H1 (cell line): ENCODE results near the gene ZNF311. TPM values are rescaled to one million over a fixed set of nuclear protein-coding genes. Genes with fewer than 3 reads are reported as not detected.

ENCODE experiments used
- CTCF ChIA-PET: fragments of 300-600 bp; sonication (Branson Sonifier 250); formaldehyde crosslinking; loops from one replicate; lab custom pipeline; 2021; ENCODE audit not compliant: partially characterized antibody; lab: Charles Lee
- POLR2A ChIA-PET: fragments of 300-600 bp; sonication (Branson Sonifier 250); formaldehyde crosslinking; loops from one replicate; lab custom pipeline; 2021; ENCODE audit warnings: inconsistent platforms; ENCODE audit not compliant: partially characterized antibody; lab: Charles Lee
- DNase-seq, 2 experiments: peaks; one replicate each; pipeline versions ENCODE4 v3.0.0 to v3.0.0-alpha.2; 2010 to 2022; ENCODE audit warnings: low spot score in 2 of 2, low read depth in 1 of 2, mixed read lengths in 1 of 2
- FAIRE-seq: peaks from 2 replicates; lab custom pipeline; 2011; peaks lifted over from hg19 to GRCh38; lab: Jason Lieb, UNC
- H2AFZ ChIP-seq: 2 replicates; pipeline ENCODE4 v1.8.1; 2012; ENCODE audit warnings: low read length, inconsistent platforms
- H2AK5ac ChIP-seq: 2 replicates; pipeline ENCODE4 v1.6.1; 2013; ENCODE audit warnings: low read depth, low read length
- H2BK120ac ChIP-seq: replicated peaks from 2 replicates; pipeline ENCODE3; 2013; ENCODE audit warnings: low read depth, low read length, inconsistent platforms
- H2BK12ac ChIP-seq: 2 replicates; pipeline ENCODE4 v1.6.1; 2013; ENCODE audit warnings: low read depth, low read length
- H2BK15ac ChIP-seq: 2 replicates; pipeline ENCODE4 v1.6.1; 2013; ENCODE audit warnings: low read length
- H2BK20ac ChIP-seq: 2 replicates; pipeline ENCODE4 v1.6.1; 2013; ENCODE audit warnings: low read length
- H2BK5ac ChIP-seq: 2 replicates; pipeline ENCODE4 v1.6.1; 2013; ENCODE audit warnings: low read depth, low read length
- H3K14ac ChIP-seq: 2 replicates; pipeline ENCODE4 v1.6.1; 2013; ENCODE audit warnings: inconsistent platforms; ENCODE audit not compliant: insufficient read length
- H3K18ac ChIP-seq: 2 replicates; pipeline ENCODE4 v1.6.1; 2013; ENCODE audit warnings: low read length; ENCODE audit errors: extremely low read depth
- H3K23ac ChIP-seq: 2 replicates; pipeline ENCODE4 v1.6.1; 2013; ENCODE audit warnings: inconsistent platforms; ENCODE audit not compliant: insufficient read length
- H3K23me2 ChIP-seq: 2 replicates; pipeline ENCODE4 v1.6.1; 2013; ENCODE audit warnings: low read depth, low read length
- H3K27ac ChIP-seq: 2 replicates; pipeline ENCODE4 v1.6.1; 2011; ENCODE audit warnings: low read depth, low read length, inconsistent platforms
- H3K27me3 ChIP-seq, 4 experiments: replicated peaks in 1 of 4; 1 replicate in 1 of 4; 2 replicates in 3 of 4; pipeline versions ENCODE4 v1.6.1 to v1.8.1; 2011 to 2013; ENCODE audit warnings: low read length in 3 of 4, mild to moderate bottlenecking in 3 of 4, inconsistent platforms in 2 of 4, mixed read lengths in 2 of 4, moderate library complexity in 1 of 4; ENCODE audit not compliant: control insufficient read depth in 3 of 4, insufficient read depth in 3 of 4; ENCODE audit errors: extremely low read depth in 1 of 4
- H3K36me3 ChIP-seq, 4 experiments: 2 replicates each; pipeline versions ENCODE4 v1.6.1 to v1.8.1; 2011 to 2013; ENCODE audit warnings: mild to moderate bottlenecking in 4 of 4, low read length in 3 of 4, moderate library complexity in 2 of 4, control low read depth in 1 of 4, inconsistent platforms in 1 of 4; ENCODE audit not compliant: insufficient read depth in 4 of 4, control insufficient read depth in 2 of 4
- H3K4ac ChIP-seq: replicated peaks from 2 replicates; pipeline ENCODE3; 2013; ENCODE audit warnings: low read length, low read depth, mixed read lengths, inconsistent platforms; ENCODE audit not compliant: insufficient read length
- H3K4me1 ChIP-seq, 4 experiments: replicated peaks in 1 of 4; 1 replicate in 1 of 4; 2 replicates in 3 of 4; pipeline versions ENCODE4 v1.6.1 to v1.8.1; 2011 to 2013; ENCODE audit warnings: low read length in 3 of 4, inconsistent platforms in 2 of 4, mixed read lengths in 1 of 4; ENCODE audit not compliant: insufficient read depth in 4 of 4, control insufficient read depth in 3 of 4
- H3K4me2 ChIP-seq, 2 experiments: 2 replicates each; pipeline versions ENCODE4 v1.6.1 to v1.8.1; 2011 to 2013; ENCODE audit warnings: low read depth in 2 of 2, low read length in 2 of 2, control low read depth in 1 of 2, inconsistent platforms in 1 of 2, mild to moderate bottlenecking in 1 of 2; ENCODE audit not compliant: insufficient read depth in 1 of 2
- H3K4me3 ChIP-seq, 4 experiments: fragments of 200-600, 300-600 bp in 1 of 4; sonication (generic), shearing (Covaris generic), sonication (Bioruptor Twin) in 1 of 4; 2 replicates each; pipeline versions ENCODE4 v1.5.1 to v1.8.1; 2011 to 2016; ENCODE audit warnings: low read length in 4 of 4, low read depth in 3 of 4, control low read depth in 2 of 4, inconsistent platforms in 2 of 4, mild to moderate bottlenecking in 2 of 4, mixed read lengths in 1 of 4, moderate library complexity in 1 of 4; ENCODE audit not compliant: insufficient read depth in 2 of 4; ENCODE audit errors: extremely low read depth in 1 of 4
- H3K56ac ChIP-seq: replicated peaks from 2 replicates; pipeline ENCODE3; 2013; ENCODE audit warnings: low read depth, mild to moderate bottlenecking, mixed read lengths, low read length, inconsistent platforms; ENCODE audit not compliant: insufficient read length
- H3K79me1 ChIP-seq: 2 replicates; pipeline ENCODE4 v1.6.1; 2013; ENCODE audit warnings: low read depth, low read length, control low read depth
- H3K79me2 ChIP-seq, 2 experiments: 2 replicates each; pipeline versions ENCODE4 v1.6.1 to v1.8.1; 2012 to 2013; ENCODE audit warnings: low read length in 2 of 2, mild to moderate bottlenecking in 2 of 2, inconsistent platforms in 1 of 2; ENCODE audit not compliant: insufficient read depth in 2 of 2, control insufficient read depth in 1 of 2
- H3K9ac ChIP-seq, 4 experiments: replicated peaks in 1 of 4; 1 replicate in 1 of 4; 2 replicates in 3 of 4; pipeline versions ENCODE4 v1.6.1 to v1.8.1; 2011 to 2013; ENCODE audit warnings: low read depth in 3 of 4, low read length in 3 of 4, control low read depth in 2 of 4, mild to moderate bottlenecking in 2 of 4, moderate library complexity in 2 of 4, inconsistent platforms in 1 of 4; ENCODE audit errors: extremely low read depth in 1 of 4
- H3K9me3 ChIP-seq, 2 experiments: 2 replicates each; pipeline versions ENCODE4 v1.6.1 to v1.8.1; 2012 to 2013; ENCODE audit warnings: mild to moderate bottlenecking in 2 of 2, moderate library complexity in 2 of 2, control low read depth in 1 of 2, inconsistent platforms in 1 of 2, low read depth in 1 of 2, low read length in 1 of 2, mixed read lengths in 1 of 2; ENCODE audit not compliant: insufficient read depth in 2 of 2
- H4K20me1 ChIP-seq, 2 experiments: replicated peaks in 1 of 2; 2 replicates each; pipeline versions ENCODE3 to v1.8.1; 2011 to 2013; ENCODE audit warnings: inconsistent platforms in 2 of 2, low read length in 2 of 2, mild to moderate bottlenecking in 1 of 2; ENCODE audit not compliant: insufficient read depth in 2 of 2, control insufficient read depth in 1 of 2
- H4K5ac ChIP-seq: 2 replicates; pipeline ENCODE4 v1.6.1; 2013; ENCODE audit warnings: low read length, low read depth, mixed read lengths, inconsistent platforms; ENCODE audit not compliant: insufficient read length
- H4K8ac ChIP-seq: 2 replicates; pipeline ENCODE4 v1.8.0; 2013; ENCODE audit warnings: mild to moderate bottlenecking, moderate library complexity, low read length, inconsistent platforms; ENCODE audit not compliant: insufficient read depth; ENCODE audit errors: extremely low read depth
- H4K91ac ChIP-seq: replicated peaks from 2 replicates; pipeline ENCODE3; 2013; ENCODE audit warnings: low read length, mixed read lengths, inconsistent platforms; ENCODE audit not compliant: insufficient read length
- ATF2 ChIP-seq: IDR thresholded peaks from 2 replicates; pipeline ENCODE4 v1.6.1; 2012; ENCODE audit warnings: low read length, inconsistent platforms
- BRCA1 ChIP-seq: IDR thresholded peaks from 2 replicates; pipeline ENCODE4 v1.6.1; 2012; ENCODE audit warnings: low read depth, low read length, improper control_type of control experiment
- CHD1 ChIP-seq: IDR thresholded peaks from 2 replicates; pipeline ENCODE4 v1.6.1; 2012; ENCODE audit warnings: low read depth, low read length, improper control_type of control experiment
- CREB1 ChIP-seq: IDR thresholded peaks from 2 replicates; pipeline ENCODE4 v1.6.1; 2012; ENCODE audit warnings: inconsistent platforms
- E2F6 ChIP-seq: IDR thresholded peaks from 2 replicates; pipeline ENCODE4 v1.6.1; 2012; ENCODE audit warnings: inconsistent platforms
- HDAC2 ChIP-seq, 2 experiments: fragments of 300-600 bp in 1 of 2; sonication (generic) in 1 of 2; IDR thresholded peaks; 2 replicates each; pipeline ENCODE4 v1.6.1; 2011 to 2012; ENCODE audit warnings: low read depth in 2 of 2, low read length in 2 of 2, mild to moderate bottlenecking in 2 of 2, moderate library complexity in 2 of 2, borderline replicate concordance in 1 of 2, inconsistent platforms in 1 of 2
- JUND ChIP-seq: IDR thresholded peaks from 2 replicates; pipeline ENCODE4 v1.6.1; 2011; ENCODE audit warnings: mild to moderate bottlenecking, improper control_type of control experiment, low read length
- KDM1A ChIP-seq: fragments of 200-600, 300-600 bp; sonication (generic); IDR thresholded peaks from 2 replicates; pipeline ENCODE4 v1.7.1; 2016; ENCODE audit warnings: mild to moderate bottlenecking, low read length, borderline replicate concordance
- RFX5 ChIP-seq: IDR thresholded peaks from 2 replicates; pipeline ENCODE4 v1.6.1; 2011; ENCODE audit warnings: low read depth, low read length, improper control_type of control experiment, borderline replicate concordance
- SP2 ChIP-seq: IDR thresholded peaks from 2 replicates; pipeline ENCODE4 v1.6.1; 2012; ENCODE audit warnings: mild to moderate bottlenecking, low read length, inconsistent platforms
- WGBS, 2 experiments: shearing (Covaris generic) in 1 of 2; methylation state at CpG; one replicate each; pipeline versions ENCODE4 v1.1.6 to v1.1.7; 2013 to 2015; ENCODE audit warnings: low lambda C conversion rate in 2 of 2, mixed read lengths in 2 of 2, inconsistent platforms in 1 of 2, low coverage in 1 of 2, missing lambda C conversion rate in 1 of 2; ENCODE audit not compliant: insufficient replicate concordance in 2 of 2, insufficient coverage in 1 of 2, insufficient read length in 1 of 2; ENCODE audit errors: extremely low coverage in 1 of 2, missing lambda C conversion rate in 1 of 2; 5-methylcytosine and 5-hydroxymethylcytosine counted together
- polyA plus RNA-seq, 7 experiments: library from polyadenylated mRNA; depleted of rRNA in 3 of 7; stranded (reverse) in 5 of 7; unstranded in 2 of 7; fragments of >200 nt in 5 of 7; fragments of 200-250 nt in 2 of 7; gene quantifications; 1 replicate in 5 of 7; 2 replicates in 1 of 7; 4 replicates in 1 of 7; pipeline versions ENCODE4 v1.2.1 to v1.2.3, GENCODE V29; 2011 to 2013; ENCODE audit warnings: missing spikeins in 2 of 7, mixed read lengths in 2 of 7
- total RNA-seq: library from RNA; stranded (reverse); fragmentation: NEBNext Ultra II Directional; extraction: Animal tissue kit (Norgen Biotek cat#: 25700); gene quantifications from 2 replicates; pipeline ENCODE4 v1.2.1, GENCODE V29; 2021

The ZNF311 gene
- total and polyA plus RNA-seq, 2 of the 8 experiments (the other 6 are each of a cell fraction or from before 2014, with no cell fraction given): 1.9 to 4.2 TPM

- Histone ChIP-seq H3K56ac (no peak overlapping the region), H3K27me3 (no peaks in the 10 kb centered on the region), H3K4me3 (no peak overlapping the region), H3K27ac (no peak overlapping the region), H2BK120ac (no peak overlapping the region), H3K36me3 (no peaks in the 10 kb centered on the region), H3K23ac (no peak overlapping the region), H3K9me3 (peaks cover 0 to 2% of the 10 kb centered on the region in 2 experiments; a peak in 1 of 4 replicates), H2BK15ac (no peak overlapping the region), H4K8ac (peak overlapping the region; percentile 51; the same call in 1 of the 2 replicates), H3K4me1 (no peaks in the 10 kb centered on the region), H3K79me1 (no peaks in the 10 kb centered on the region), H2BK12ac (peak overlapping the region; percentile 60; the same call in 1 of the 2 replicates), H2AK5ac (no peak overlapping the region), H3K9ac (no peak overlapping the region), H3K14ac (no peak overlapping the region), H3K4ac (no peak overlapping the region), H4K20me1 (no peaks in the 10 kb centered on the region), H3K4me2 (no peak overlapping the region), H4K5ac (no peak overlapping the region), H2AFZ (peak overlapping the region; percentile 41; the same call in 1 of the 2 replicates), H3K18ac (no peak overlapping the region), H3K23me2 (no peaks in the 10 kb centered on the region), H2BK5ac (peak overlapping the region; percentile 24; the same call in 1 of the 2 replicates), H4K91ac (no peak overlapping the region), H2BK20ac (no peak overlapping the region), H3K79me2 (no peaks in the 10 kb centered on the region)
- FAIRE-seq (no peak), DNase-seq (no peak)
- ChIA-PET CTCF (interaction anchor here (0.5 to 1.5 kb wide), 4 partner anchors 8 to 72 kb away, joined by 3 to 5 read pairs (median 3); no protein-coding TSS in a partner anchor), POLR2A (interaction anchor here (0.8 kb wide), 1 partner anchor 12 kb away, joined by 3 read pairs; no protein-coding TSS in a partner anchor)
- WGBS, 2 experiments: 82% methylated on average over 4 of the region's 4 CpGs; no CpG with 5 or more reads in 1 of the 2 experiments
- TF ChIP-seq CREB1 (no peak), CHD1 (no peak), ATF2 (no peak), RFX5 (no peak), JUND (no peak), KDM1A (no peak), E2F6 (no peak), SP2 (no peak), BRCA1 (no peak), HDAC2 (IDR thresholded peaks at IDR 0.05; ENCODE audit: borderline replicate concordance in 1 of 2, low read depth in 2 of 2, low read length in 2 of 2) (no peak)
Measured at GRCh38 chr6:28960846-28961500, 44.1 kb downstream of the ZNF311 start.
